Skin of body (tissue), 2 donors: Measurements from ENCODE around the gene CATSPER2. TPM values are rescaled to one million over a fixed set of nuclear protein-coding genes. Genes with fewer than 3 reads are reported as not detected.
"Not testable (repeated sequence)": the region's sequence is repeated elsewhere in the genome, so short reads cannot be mapped to it uniquely, and the experiment has no call there.

Experiments
- DNase-seq: peaks from one replicate; lab custom pipeline; 2025; lab: John Stamatoyannopoulos, UW
- total RNA-seq: library from RNA; depleted of rRNA; stranded (reverse); fragments of >200 nt; gene quantifications from one replicate; pipeline ENCODE4 v1.2.3, GENCODE V29; 2014

CATSPER2 gene
- total RNA-seq: 1.8 TPM

DNA sequence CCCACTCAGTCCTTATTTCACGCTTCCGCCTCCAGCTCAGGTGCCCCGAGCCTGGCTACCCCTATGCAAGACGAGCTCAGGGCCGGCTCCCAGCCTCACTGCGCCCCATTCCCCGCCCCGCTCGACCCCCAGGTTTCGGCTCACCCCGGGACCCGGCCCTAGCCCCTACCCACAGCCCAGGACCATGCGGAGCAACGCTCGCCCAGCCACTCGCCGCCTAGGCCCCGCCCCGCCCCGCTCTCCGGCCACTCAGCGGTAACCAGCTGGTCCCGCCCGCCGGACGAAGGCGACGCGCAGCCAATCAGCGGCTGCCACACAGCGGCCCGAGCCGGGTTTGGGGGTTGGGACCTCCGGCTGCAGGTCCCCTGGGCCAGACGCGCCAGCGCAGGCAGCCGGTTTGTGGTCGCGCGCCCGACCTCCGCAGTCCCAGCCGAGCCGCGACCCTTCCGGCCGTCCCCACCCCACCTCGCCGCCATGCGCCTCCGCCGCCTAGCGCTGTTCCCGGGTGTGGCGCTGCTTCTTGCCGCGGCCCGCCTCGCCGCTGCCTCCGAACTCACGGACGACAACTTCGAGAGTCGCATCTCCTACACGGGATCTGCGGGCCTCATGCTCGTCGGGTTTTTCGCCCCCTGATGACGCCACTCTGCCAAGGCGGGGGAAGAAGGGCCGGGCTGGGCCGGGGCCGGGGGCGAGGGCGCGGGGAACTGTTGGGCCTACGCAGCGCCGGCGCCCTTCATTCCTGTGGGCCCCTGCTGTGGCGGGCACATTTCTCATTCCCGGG, at the start of gene CATSPER2:
TSS of gene CATSPER2 (minus strand) at position 196 of the 781 bp plus-strand sequence. CDS start 783 bp downstream, outside the sequence.
- DNase-seq: no peak

- DNase-seq: not testable (repeated sequence)
These were observed 44.7 kb upstream of the CATSPER2 start, which contains the start of gene CKMT1A for GRCh38 chr15:43693148-43694022. CKMT1A (plus strand) TSS chr15:43693859; CDS start chr15:43694051, 192 bp downstream.

GRCh38 chr15:43692679-43693078, 44.0 kb upstream of the CATSPER2 start:
- DNase-seq: not testable (repeated sequence)

DNA sequence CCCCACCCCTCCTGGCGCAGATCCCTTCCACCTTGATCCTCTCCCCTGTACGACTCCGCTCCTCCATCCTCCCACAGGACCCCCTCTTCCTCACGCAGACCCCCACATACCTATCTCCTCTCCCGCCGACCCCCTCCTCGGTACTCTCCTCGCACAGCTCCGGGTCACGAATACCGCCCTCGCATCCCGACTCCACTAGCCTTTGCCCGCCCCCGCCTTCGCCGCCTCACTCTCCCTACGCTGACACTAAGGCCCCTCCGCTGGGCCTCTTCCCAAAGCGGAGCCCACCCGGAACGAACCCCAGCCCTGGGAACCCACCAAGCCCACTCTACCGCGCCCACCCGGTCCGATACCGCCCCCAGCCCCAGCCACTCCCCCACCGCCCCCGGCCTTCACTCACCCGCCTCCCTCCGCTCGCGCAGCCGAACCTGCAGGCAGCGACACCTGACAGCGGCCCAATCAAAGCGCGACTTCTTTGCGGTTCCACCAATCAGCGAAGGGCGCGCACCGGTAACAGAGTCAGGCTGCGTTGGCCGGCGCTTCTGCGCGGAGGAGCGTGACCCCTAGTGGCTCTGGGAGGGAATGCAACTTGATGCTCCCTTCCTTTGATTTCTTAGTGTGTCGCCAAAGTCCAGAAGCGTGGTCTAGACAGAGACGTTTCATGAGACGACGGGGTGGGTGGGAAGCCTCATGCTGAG, 41.1 kb upstream of the CATSPER2 start:
- DNase-seq: not testable (repeated sequence)

DNA sequence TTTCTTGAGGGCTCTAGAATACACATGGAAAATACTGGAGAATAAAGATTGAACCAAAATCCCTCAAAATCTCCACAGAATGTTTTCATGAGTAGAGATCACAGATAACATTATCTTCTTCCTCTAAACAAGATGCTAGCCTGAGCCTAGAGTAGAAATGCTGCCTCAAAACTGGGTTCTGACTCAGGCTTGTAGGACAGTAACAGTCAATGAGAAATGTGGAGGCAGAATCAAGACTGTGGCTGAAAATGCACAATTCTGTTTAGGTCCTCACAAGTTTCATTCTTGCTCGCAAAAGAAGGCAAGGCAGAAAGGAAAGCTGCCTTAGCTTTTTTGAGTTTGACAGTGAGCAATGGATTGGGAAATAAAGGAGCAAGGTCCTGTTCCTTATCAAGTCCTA, 25.5 kb upstream of the CATSPER2 start:
- DNase-seq: not testable (repeated sequence)

DNA sequence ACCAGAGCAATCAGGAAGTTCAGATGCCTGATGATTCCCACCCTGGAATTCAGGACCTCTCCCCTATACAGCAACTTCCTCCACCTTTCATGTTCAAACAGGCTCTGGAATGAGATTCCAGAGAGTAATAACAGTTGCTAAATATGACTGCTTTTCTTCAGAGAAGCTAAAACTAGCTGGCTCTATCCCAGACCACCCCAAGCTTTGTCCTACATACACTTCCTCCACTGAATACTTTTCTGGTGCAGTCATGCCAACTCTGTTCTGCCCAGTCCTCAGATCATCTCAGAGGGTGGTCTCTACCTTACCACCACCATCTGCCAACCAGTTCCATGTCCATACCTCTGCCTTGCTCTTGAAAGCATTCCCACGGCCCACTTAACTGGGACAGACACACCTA, 17.5 kb upstream of the CATSPER2 start:
- DNase-seq: not testable (repeated sequence)

GRCh38 chr15:43663333-43663732, 14.7 kb upstream of the CATSPER2 start:
- DNase-seq: not testable (repeated sequence)

GRCh38 chr15:43662293-43662692, 13.6 kb upstream of the CATSPER2 start:
- DNase-seq: not testable (repeated sequence)

GRCh38 chr15:43659727-43660126, 11.1 kb upstream of the CATSPER2 start:
- not testable (repeated sequence) for DNase-seq

DNA sequence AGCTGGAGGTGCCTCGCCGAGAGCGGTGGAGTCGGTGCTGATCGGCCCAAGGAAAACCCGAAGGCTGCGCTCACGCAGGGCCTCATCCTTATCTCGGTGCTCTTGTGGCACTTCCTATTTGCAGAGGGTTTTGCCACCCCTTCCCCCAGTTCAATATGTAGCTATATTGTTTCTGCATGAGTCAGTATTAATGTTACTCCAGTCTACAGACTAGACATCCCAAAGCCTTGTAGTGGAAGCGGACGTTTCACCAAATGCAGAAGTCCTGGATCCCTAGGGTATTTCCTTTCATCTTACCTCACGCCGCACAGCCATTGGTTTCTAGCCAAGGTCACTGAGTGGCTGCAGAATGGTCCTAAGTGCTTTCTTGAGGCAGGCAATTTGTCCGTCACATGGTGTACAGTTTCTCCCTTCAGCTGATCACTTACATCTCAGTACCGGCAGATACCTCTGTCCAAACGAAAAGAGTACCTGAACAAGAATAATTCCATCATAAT, 834 bp upstream of the CATSPER2 start:
- DNase-seq: not testable (repeated sequence)

DNA sequence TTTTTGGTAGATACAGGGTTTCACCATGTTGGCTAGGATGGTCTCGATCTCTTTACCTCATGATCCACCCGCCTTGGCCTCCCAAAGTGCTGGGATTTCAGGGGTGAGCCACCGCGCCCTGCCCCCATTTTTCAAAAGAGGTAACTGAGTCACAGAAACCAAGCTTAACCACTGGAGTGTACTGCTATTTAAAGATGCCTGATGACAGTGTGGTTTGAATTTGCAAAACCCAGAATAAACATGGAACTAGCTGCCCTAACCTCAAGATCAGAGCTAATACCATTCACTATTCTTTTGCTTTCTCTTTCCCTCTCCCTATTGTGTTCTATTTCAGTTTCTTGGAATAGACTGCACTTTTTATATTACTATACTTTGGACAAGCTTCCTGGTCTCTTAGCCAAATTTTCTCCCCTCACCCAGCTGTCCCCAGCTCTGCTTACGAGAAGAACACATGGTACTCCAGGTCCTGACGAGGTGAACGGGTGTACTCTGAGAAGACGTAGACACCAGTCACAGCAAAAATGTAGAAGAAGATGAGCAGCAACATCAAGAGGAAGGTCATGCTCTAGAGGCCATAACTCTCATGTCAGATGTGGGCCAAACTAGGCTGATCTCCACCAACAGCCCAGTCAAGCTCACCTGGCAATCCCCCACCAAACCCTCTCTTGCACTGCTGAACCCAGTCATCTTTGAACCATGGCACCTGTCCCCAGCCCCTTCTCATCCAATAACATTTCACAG, 10.0 kb downstream of the CATSPER2 start:
- not testable (repeated sequence) for DNase-seq

- not testable (repeated sequence) for DNase-seq
These were observed 21.7 kb downstream of the CATSPER2 start for GRCh38 chr15:43626937-43627336.

GRCh38 chr15:43625106-43625505, 23.5 kb downstream of the CATSPER2 start:
- DNase-seq: no peak

DNA sequence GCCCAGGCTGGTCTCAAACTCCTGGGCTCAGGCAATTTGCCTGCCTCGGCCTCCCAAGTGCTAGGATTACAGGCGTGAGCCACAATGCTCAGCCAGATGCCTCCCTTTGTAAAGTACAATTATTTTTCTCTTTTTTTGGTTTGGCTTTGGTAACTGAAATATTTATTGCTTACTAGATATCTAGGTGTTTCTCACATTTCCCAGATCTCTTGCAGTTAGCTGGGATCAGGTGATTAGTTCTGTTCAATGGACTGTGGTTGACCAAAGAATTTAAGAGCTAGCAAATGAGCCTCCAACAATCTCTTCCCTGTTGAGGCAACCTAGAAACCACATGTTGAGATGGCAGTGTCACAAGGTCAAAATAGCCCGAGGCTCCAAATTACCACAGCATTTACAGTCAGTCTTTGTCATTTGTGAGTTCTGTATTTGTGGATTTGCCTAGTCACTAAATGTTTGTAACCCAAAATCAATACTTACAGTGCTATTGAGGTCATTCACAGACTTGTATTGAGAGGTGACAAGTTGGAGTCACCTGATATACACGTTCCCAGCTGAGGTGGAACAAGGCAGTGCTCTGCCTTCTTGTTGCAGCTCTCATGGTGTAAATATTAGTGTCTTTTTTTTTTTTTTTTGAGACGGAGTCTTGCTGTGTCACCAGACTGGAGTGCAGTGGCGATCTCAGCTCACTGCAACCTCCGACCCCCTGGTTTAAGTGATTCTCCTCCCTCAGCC, 26.4 kb downstream of the CATSPER2 start:
- not testable (repeated sequence) for DNase-seq

GRCh38 chr15:43618700-43619099, 29.9 kb downstream of the CATSPER2 start, which contains the start of gene STRC:
STRC (minus strand) TSS chr15:43618800; CDS start chr15:43618722, 78 bp downstream.
- not testable (repeated sequence) for DNase-seq

GRCh38 chr15:43617750-43618149, 30.9 kb downstream of the CATSPER2 start:
- DNase-seq: not testable (repeated sequence)

GRCh38 chr15:43602233-43602632, 46.4 kb downstream of the CATSPER2 start:
- DNase-seq: not testable (repeated sequence)

DNA sequence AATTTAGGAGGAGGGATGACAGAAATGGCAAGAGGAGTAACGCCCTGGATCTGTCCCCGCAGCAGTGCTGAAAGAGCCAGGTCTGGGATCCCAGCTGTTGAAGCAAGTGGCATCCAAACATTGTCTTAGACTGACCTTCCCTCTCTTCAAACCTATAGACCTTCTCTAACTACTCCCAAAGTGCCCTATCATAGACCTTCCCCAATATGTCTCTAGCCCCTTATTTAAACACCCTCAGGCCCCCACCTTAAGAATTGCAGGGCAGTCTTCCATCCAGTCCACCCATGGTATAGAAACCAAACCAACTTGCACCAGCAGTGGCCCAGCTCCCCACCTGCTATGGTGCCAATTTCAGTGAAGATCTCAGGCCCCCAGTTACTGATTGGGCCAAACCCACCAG, 48.4 kb downstream of the CATSPER2 start:
- DNase-seq: not testable (repeated sequence)

GRCh38 chr15:43599131-43599530, 49.5 kb downstream of the CATSPER2 start:
- not testable (repeated sequence) for DNase-seq
